Measurements from ENCODE around the gene RAB3GAP2.
"Not testable (repeated sequence)": the region's sequence is repeated elsewhere in the genome, so short reads cannot be mapped to it uniquely, and the experiment has no call there.

Gene RAB3GAP2

GRCh38 chr1:220204758-220205157, 67.5 kb downstream of the RAB3GAP2 start:
- DNase-seq (ENCODE audit: insufficient read length, low spot score); FAIRE-seq: not testable (repeated sequence)

- DNase-seq (ENCODE audit: insufficient read length, low spot score) = no peak
- FAIRE-seq = no peak
These were observed 68.4 kb downstream of the RAB3GAP2 start for GRCh38 chr1:220203816-220204215.

- FAIRE-seq = no peak
- DNase-seq (ENCODE audit: insufficient read length, low spot score) = no peak
These were observed 73.9 kb downstream of the RAB3GAP2 start for GRCh38 chr1:220198186-220199005.

- FAIRE-seq (no peak), DNase-seq (ENCODE audit: insufficient read length, low spot score) (no peak)
These were observed 76.6 kb downstream of the RAB3GAP2 start for GRCh38 chr1:220195701-220196100.

GRCh38 chr1:220189750-220190347, 82.4 kb downstream of the RAB3GAP2 start:
- FAIRE-seq = no peak
- peak; percentile 20 for DNase-seq (ENCODE audit: insufficient read length, low spot score)

- FAIRE-seq (no peak), DNase-seq (ENCODE audit: insufficient read length, low spot score) (no peak)
These were observed 83.7 kb downstream of the RAB3GAP2 start for GRCh38 chr1:220188538-220188937.

- DNase-seq (ENCODE audit: insufficient read length, low spot score) (no peak), FAIRE-seq (no peak)
These were observed 85.5 kb downstream of the RAB3GAP2 start for GRCh38 chr1:220186752-220187151.

GRCh38 chr1:220184506-220184905, 87.7 kb downstream of the RAB3GAP2 start:
- DNase-seq (ENCODE audit: insufficient read length, low spot score) (no peak), FAIRE-seq (no peak)

GRCh38 chr1:220182656-220183055, 89.6 kb downstream of the RAB3GAP2 start:
- FAIRE-seq = no peak

GRCh38 chr1:220182111-220182510, 90.1 kb downstream of the RAB3GAP2 start:
- FAIRE-seq = no peak

More at GRCh38 chr1:220182656-220183055, 89.6 kb downstream of the RAB3GAP2 start:
- peak; percentile 1 for DNase-seq (ENCODE audit: insufficient read length, low spot score)

GRCh38 chr1:220176540-220176939, 95.7 kb downstream of the RAB3GAP2 start:
- no peak for FAIRE-seq
- DNase-seq (ENCODE audit: insufficient read length, low spot score) = no peak

More at GRCh38 chr1:220182111-220182510, 90.1 kb downstream of the RAB3GAP2 start:
- DNase-seq (ENCODE audit: insufficient read length, low spot score) = no peak

- DNase-seq (ENCODE audit: insufficient read length, low spot score) (no peak), FAIRE-seq (no peak)
These were observed 101.3 kb downstream of the RAB3GAP2 start for GRCh38 chr1:220170836-220171526.

GRCh38 chr1:220169887-220170286, 102.4 kb downstream of the RAB3GAP2 start:
- not testable (repeated sequence) for FAIRE-seq; DNase-seq (ENCODE audit: insufficient read length, low spot score)

- FAIRE-seq = no peak
- no peak for DNase-seq (ENCODE audit: insufficient read length, low spot score)
These were observed 105.4 kb downstream of the RAB3GAP2 start for GRCh38 chr1:220166853-220167252.

- DNase-seq (ENCODE audit: insufficient read length, low spot score) = no peak
- no peak for FAIRE-seq
These were observed 107.7 kb downstream of the RAB3GAP2 start for GRCh38 chr1:220164517-220164916.

GRCh38 chr1:220164116-220164515, 108.1 kb downstream of the RAB3GAP2 start:
- DNase-seq (ENCODE audit: insufficient read length, low spot score) (no peak), FAIRE-seq (no peak)

GRCh38 chr1:220160027-220160426, 112.2 kb downstream of the RAB3GAP2 start:
- DNase-seq (ENCODE audit: insufficient read length, low spot score) (no peak), FAIRE-seq (no peak)

GRCh38 chr1:220159041-220159440, 113.2 kb downstream of the RAB3GAP2 start:
- no peak for FAIRE-seq
- DNase-seq (ENCODE audit: insufficient read length, low spot score) = no peak

GRCh38 chr1:220158530-220158929, 113.7 kb downstream of the RAB3GAP2 start:
- not testable (repeated sequence) for FAIRE-seq; DNase-seq (ENCODE audit: insufficient read length, low spot score)

- DNase-seq (ENCODE audit: insufficient read length, low spot score) = no peak
- FAIRE-seq = no peak
These were observed 114.5 kb downstream of the RAB3GAP2 start for GRCh38 chr1:220157738-220158137.

- DNase-seq (ENCODE audit: insufficient read length, low spot score) = no peak
- FAIRE-seq = no peak
These were observed 115.6 kb downstream of the RAB3GAP2 start for GRCh38 chr1:220156620-220157146.

All from HTR-8/SVneo (cell line).